Left lobe of liver (tissue), 2 donors: ENCODE data around the gene TEX51. TPM values are rescaled to one million over a fixed set of nuclear protein-coding genes. Genes with fewer than 3 reads are reported as not detected.

Experiments
- ATAC-seq: fragments of 200-7000 bp; cut with Tn5 transposase; one replicate; pipeline ENCODE4 v1.9.1; 2020; ENCODE audit warnings: mild to moderate bottlenecking, moderate library complexity
- DNase-seq: peaks from one replicate; pipeline ENCODE4 v3.0.0-alpha.2; 2020; ENCODE audit warnings: low spot score
- total RNA-seq: library from RNA; stranded (reverse); gene quantifications from one replicate; pipeline ENCODE4 v1.2.1, GENCODE V29; 2021
- donor health status: DM: no; HTN: no; CAD: no; lungs with moderate emphysema.
- donor health status: DM: no; HTN: yes; CAD: no.

Gene TEX51
- total RNA-seq, 1 donor from 2014 or later: not detected

DNA sequence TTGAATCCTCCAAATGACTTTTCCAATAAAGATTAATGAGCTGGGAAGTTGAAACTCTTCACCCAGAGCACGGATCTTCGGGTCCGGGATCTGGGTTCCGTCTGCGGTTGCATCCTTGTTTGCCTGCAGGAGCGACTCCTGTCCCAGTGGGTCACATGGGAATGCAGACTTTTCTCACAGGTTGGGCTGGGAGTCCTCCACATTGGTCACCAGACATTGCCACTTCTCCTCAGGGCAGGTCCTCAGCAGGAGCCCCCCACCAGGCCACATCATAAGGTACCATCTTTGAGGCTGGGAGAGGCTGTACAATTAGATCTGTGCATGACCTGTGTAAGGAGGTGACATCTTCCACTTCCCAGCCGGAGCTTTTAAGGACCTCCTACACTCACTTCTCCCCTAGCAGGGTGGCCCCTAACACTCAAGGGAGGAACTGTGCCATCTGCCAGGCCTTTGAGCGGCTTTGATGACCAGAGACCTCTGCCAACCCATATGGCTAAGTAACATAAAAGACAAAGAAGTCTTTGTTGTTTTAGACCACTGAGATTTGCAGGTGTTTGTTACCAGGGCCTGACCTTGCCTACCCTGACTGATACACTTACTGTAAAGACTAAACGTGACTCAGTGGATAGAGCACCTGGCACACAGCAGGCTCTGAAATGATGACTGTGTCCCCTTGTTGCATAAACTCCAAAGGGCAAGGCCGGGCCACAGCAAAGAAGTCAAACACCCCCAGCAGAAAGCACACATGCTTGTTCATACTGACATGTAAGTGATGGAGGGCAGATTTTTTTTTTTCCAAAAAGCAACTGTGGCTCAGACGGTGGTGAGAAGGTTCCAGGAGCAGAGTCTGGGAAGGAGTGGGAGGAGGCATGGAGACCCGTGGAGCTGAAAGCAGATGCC, 7.9 kb upstream of the TEX51 start:
- DNase-seq: peak; percentile 22
- ATAC-seq: no peak

- DNase-seq (no peak), ATAC-seq (no peak)
These were observed 6.8 kb upstream of the TEX51 start for GRCh38 chr2:126891681-126892500.

GRCh38 chr2:126893153-126893552, 5.5 kb upstream of the TEX51 start:
- DNase-seq: no peak

DNA sequence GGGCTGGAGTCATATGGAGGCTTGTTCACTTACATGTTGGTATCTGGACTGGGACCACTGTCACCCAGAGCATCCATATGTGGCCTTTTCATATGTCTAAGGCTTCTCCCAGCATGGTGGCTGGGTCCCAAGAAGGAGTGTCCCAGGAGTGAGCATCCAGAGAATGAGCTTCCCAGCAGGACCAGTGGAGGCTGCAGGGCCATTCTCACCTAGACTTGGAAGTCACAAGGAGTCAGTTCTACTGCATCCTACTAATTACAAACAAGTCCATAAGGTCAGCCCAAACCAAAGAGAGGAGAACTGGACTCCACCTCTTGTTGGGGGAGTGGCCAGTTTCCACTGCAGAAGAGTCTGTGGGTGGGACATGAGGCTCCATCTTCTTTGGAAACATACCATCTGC, 5.1 kb upstream of the TEX51 start:
- DNase-seq: no peak
- no peak for ATAC-seq

More at GRCh38 chr2:126893153-126893552, 5.5 kb upstream of the TEX51 start:
- ATAC-seq: no peak

DNA sequence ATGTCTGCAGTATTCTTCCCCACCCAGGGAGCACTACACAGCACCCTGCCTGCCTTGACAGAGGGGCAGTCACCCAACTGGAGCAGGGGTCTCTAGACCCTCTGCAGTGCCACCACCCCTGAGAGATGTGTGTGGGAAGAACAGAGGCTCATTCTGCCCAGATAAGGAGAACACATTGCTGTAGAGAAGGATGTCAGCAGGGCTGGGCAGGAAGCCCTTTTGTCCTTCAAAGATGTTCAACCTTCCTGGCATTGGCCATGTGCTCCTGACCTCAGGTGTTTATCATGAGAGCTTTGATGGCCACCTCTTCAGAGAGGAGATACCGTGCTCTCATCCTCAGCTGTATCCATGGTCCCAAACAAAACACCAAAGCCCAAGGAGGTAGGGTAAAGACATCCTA, 4.6 kb upstream of the TEX51 start:
- DNase-seq (peak; percentile 33), ATAC-seq (no peak)

DNA sequence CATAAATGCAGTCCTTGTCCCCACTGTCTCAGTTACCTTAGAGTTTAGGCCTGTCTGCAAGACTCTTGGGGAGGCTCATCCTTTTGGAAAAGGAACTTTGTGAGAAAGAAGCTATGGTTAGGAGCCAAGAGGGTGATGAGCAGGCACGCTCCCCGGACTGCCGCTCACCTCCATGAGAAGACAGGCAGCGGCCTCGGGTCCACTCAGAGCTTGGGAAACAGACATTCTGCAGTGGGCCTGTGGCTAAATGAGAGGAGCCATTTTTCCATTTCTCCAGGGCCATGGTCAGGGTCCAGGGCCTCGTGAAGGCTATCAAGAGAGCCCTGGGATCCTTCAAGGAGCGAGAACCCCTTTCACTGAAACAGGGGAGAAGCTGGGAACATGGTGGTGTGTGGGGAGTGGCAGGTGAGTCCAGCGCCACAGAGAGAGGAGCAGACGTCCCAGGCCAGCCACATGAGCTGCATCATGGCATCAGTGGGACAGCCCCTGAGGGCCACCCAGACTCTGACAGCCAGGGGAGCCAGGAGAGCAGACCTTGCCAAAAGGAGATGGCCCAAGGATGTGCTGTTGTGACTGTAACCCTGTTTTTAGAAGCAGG, 4.0 kb upstream of the TEX51 start:
- no peak for ATAC-seq
- peak; percentile 7 for DNase-seq

DNA sequence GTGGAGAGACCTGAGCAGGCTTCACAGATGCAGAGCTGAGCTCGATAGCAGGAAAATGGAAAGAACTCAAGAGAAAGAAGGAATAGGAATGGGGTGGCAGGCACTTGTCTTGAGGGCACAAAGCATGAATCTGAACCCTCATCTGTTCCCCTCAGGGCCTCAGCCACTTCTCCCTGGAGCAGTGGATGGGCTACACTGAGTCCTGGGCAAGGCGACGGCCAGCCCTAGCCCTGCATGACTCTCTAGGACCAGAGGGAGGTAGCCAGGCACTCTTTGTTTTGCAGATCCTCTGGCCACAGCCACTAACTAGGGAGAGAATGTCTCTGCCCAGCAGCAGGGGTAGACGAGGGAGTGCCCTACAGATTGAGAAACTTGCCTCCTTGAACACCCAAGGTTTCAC, 3.4 kb upstream of the TEX51 start:
- DNase-seq: peak; percentile 1
- no peak for ATAC-seq

- DNase-seq: peak; percentile 4
- ATAC-seq: no peak
These were observed 2.2 kb upstream of the TEX51 start for GRCh38 chr2:126896471-126896870.

- ATAC-seq: no peak
- peak; percentile 27 for DNase-seq
These were observed 1.0 kb downstream of the TEX51 start for GRCh38 chr2:126899616-126900185.

DNA sequence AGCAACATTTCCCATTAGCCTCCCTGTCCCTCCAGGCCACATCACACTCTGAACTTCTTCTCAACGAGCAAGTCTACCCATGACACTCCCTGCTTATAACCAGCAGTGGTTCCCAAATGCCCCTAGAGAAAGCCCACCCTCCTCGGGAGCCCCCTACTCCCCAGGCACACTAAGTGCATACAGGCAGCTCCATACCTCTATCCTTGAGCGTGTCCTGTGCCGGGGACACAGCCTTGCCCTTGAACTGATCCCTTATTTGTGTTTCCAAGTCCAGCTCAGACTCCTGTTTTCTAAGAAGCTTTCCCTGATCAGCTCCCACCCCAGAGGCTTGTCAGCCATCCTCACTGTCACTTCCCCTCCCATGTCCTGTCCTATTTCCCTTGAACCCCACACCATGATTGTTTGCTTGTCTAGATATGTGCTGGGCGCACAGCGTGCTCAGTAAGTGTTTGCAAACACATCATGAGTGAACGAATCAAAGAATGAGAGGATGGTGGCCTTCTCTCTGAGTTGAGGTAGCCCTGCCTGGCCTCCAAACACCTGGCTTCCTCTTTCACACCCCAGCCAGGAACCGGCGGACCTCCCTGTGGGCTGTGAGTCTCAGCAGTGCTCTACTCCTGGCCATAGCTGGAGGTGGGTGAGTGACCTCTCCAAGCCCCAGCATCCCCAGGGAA, 2.1 kb downstream of the TEX51 start:
- no peak for ATAC-seq
- DNase-seq: peak; percentile 16

DNA sequence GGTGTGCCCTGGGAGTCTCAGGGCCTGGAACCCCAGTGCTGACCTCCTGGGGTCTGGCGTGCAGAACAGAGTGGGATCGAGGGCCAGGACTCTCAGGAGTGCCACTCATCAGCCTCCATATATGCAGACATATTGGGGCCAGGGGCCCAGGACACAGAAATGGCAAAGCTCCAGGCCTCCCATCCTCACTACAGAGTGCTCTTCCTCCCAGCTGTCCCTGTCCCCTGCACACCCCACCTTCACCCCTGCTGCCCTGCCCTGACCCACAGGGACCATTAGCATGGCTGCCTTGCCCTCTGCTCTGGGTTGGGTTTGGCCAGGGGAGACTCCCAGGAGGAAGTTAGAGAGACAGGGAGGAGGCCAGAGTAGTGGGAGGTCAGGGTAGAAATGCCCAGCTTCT, 2.8 kb downstream of the TEX51 start:
- no peak for DNase-seq
- ATAC-seq: no peak

- ATAC-seq: no peak
- DNase-seq: peak; percentile 33
These were observed 3.6 kb downstream of the TEX51 start for GRCh38 chr2:126902152-126902835.

- peak; percentile 15 for DNase-seq
- ATAC-seq: no peak
These were observed 4.2 kb downstream of the TEX51 start for GRCh38 chr2:126902859-126903258.

DNA sequence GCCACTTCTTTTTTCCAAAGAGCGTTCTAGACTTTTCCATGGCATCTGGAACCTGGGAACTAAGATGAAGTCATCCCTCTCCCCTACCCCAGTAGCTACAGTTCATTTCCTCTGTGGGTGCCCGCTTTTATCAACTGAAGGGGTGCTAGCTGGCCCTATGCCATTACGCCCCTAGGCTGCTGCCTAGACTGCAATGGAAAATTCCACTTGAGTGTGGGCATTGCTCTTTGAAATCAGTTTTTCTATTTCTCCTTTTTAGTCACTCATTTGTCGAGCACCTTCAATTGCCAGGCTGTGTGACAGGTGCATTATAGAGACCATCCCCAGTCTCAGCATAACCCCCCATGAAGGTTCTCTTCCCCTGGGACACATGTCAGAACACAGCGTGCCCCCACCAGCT, 7.3 kb downstream of the TEX51 start:
- peak; percentile 19 for DNase-seq

GRCh38 chr2:126906781-126907180, 8.1 kb downstream of the TEX51 start:
- ATAC-seq: no peak
- peak; percentile 11 for DNase-seq

More for the DNA sequence above, 7.3 kb downstream of the TEX51 start:
- no peak for ATAC-seq

GRCh38 chr2:126907671-126908070, 9.0 kb downstream of the TEX51 start:
- no peak for ATAC-seq

DNA sequence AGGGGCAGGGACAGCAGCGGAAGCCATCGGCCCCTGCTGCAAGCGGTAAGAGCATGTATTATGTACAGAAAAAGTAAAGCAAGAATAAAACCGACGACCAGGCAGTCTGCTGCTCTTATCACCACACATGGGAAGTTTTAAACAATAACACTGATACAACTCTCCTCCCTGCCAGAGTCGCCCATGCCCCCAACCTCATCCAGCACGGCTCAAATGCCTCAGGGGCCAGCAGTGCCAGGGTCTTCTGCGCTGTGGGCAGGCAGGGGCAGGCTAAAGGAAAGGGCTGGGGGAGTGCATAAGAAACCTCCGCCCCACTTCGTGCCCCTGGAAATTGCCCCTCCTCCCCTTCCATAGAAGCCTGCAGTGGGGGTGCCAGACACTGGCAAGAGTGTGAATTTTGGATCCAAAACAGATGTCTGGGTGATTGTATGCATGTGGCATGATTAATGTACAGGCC, 10.1 kb downstream of the TEX51 start:
- DNase-seq (peak; percentile 14), ATAC-seq (no peak)

More at GRCh38 chr2:126907671-126908070, 9.0 kb downstream of the TEX51 start:
- DNase-seq: peak; percentile 19

DNA sequence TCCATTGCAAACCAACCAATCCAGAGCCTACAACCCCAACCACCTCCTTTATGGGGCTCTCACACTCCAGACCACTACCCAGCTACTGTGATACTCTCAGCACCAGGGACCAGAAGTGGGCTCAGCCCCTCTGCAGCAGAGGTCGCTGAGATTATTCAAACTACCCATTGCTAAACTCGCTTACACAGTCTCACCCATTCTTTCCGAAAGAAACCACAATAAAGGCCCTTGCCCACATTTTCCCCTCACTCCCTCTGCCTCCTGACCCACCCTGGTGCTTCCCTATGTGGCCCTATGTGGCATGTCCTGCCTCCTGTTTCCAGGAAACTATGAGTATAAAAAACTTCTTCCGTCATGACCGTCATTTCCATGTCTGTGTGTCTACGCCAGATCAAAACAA, 10.7 kb downstream of the TEX51 start:
- ATAC-seq (no peak), DNase-seq (no peak)

DNA sequence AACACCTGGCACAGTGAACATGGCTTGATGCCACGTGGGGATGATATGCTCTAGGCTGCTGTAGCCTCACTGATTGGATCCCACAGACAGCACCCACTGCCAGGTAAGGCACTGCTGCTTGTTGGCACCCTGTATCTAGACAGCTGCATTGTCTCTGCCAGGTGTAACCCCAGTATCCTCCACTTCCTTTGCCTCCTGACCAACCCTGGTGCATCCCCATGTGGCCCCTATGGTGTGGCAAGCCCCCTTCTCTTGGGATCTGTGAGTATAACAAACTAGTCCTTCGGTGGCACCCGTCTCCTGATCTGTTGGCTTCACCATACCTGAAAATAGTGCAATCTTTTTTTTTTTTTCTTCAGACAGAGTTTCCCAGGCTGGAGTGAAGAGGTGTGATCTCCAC, 11.1 kb downstream of the TEX51 start:
- DNase-seq (no peak), ATAC-seq (no peak)

DNA sequence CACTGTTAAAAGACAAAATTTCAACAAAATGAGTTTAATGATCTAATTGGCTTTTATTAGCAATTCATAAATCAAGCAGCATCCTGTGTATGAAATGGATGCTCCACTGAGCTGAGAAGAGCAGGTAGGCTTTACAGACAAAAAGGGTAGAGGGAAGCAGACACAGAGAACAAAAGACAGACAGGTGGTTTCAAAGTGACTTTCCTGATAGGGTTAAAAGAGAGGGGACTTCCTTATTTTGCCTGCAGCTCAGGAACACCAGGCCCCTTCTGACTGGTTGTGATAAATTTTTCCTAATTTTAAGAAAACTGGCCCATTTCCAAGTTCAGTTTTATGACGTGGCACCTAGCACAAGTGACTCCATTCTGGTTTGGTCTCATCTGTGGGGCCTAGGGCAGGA, 11.9 kb downstream of the TEX51 start:
- no peak for ATAC-seq
- DNase-seq: no peak
